ENCODE measurements around the gene ZNF587. TPM values are rescaled to one million over a fixed set of nuclear protein-coding genes. Genes with fewer than 3 reads are reported as not detected.
"Not testable (repeated sequence)": the region's sequence is repeated elsewhere in the genome, so short reads cannot be mapped to it uniquely, and the experiment has no call there.

ZNF587 gene
- total RNA-seq, 3 donors from 2014 or later = 51.9 to 80.7 (median 61.0) TPM

DNA sequence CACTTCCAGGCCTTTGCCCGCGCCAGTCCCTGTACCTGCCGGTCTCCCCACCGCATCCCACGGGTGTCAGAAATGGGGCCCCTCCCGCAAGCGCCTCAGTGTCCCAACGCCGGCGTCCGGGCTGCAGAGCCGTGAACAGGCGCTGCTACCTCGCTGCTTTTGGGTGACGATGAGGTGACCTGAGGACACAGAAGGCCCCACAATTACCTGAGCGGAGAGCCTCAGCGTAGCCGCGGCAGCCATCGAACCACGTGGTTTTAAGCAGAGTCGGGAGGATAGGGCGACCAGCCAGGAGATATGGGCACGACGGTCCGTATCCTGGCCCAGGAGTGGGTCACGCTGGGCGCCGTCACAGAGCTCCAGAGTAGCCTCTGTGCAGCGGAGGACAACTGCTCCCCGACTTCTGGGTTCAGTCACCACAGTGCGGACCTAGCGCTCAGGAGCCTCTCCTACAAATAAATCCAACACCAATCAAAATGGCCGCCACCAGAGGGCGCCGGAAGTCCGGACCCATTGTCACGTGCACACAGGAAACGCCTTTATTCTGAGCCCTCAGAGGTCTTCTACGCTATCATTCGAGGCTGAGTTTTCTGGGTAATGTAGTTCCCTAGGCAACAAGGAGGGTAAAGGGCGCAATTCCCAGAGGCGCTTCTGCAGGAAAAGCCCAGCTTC lies 39.0 kb downstream of the ZNF587 start, which contains the start of gene ZNF814:
Gene ZNF814, minus strand, starts transcription at position 478 of the 672 bp plus-strand sequence. Its CDS starts 235 bp downstream, at position 243.
- no peak for TF ChIP-seq CTCF (IDR thresholded peaks at IDR 0.05)
- Histone ChIP-seq H3K36me3 (ENCODE audit: low read depth) (no peaks in the 10 kb centered on the region), H3K9me3 (peaks cover 23% of the 10 kb centered on the region), H3K4me1 (ENCODE audit: low read depth) (peaks cover 16% of the 10 kb centered on the region), H3K4me3 (peak within 1 kb of the TSS; percentile 44)
- DNase-seq (peak; percentile 79 to 95 (median 91)), ATAC-seq (peak; percentile 93)
- intact Hi-C loops (cut with DNase I, micrococcal nuclease) = no loop called here

GRCh38 chr19:57890706-57891105 lies 41.0 kb downstream of the ZNF587 start:
- H3K36me3 ChIP-seq (ENCODE audit: low read depth); DNase-seq; H3K4me3 ChIP-seq; intact Hi-C loops (cut with DNase I, micrococcal nuclease); ATAC-seq: not testable (repeated sequence)
- Histone ChIP-seq H3K9me3 (peaks cover 13% of the 10 kb centered on the region), H3K4me1 (ENCODE audit: low read depth) (peaks cover 16% of the 10 kb centered on the region)

GRCh38 chr19:57900311-57900710 lies 50.7 kb downstream of the ZNF587 start:
- TF ChIP-seq CTCF (IDR thresholded peaks at IDR 0.05) = no peak
- Histone ChIP-seq H3K4me1 (ENCODE audit: low read depth) (no peaks in the 10 kb centered on the region), H3K36me3 (ENCODE audit: low read depth) (no peaks in the 10 kb centered on the region), H3K4me3 (no peak overlapping the region), H3K9me3 (no peaks in the 10 kb centered on the region)
- DNase-seq = no peak
- intact Hi-C loops (cut with DNase I, micrococcal nuclease) = no loop called here
- no peak for ATAC-seq

DNA sequence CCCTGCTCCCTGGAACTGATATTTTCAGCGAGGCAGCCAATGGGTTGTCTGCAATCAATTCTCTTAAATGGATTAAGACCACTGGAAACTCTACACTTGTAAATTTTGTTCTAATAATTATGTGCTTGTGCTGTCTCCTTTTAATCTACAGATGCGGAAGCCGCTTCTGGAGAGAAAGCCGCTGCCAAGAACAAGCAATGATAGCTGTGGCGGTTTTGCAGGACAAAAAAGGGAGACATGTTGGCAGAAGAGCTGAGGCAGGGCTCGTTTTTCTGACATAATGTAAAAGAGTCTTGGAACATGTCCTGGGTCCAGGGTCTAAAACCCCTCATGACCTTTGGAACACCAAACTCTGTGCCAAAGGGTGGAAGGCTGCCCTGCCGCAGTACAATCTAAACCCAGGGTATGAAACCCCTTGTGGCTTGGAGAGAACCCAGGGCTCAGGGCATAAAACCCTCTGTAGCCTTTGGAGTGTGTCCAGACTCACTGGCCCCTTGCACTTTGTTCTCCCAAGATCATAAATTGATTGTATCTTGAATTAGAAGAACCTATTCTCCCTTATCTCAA lies 54.0 kb downstream of the ZNF587 start:
- DNase-seq (peak in 2 of 3 donors; percentile 3 to 36), ATAC-seq (no peak)

GRCh38 chr19:57905258-57905657 lies 55.6 kb downstream of the ZNF587 start:
- no peaks in the 10 kb centered on the region for H3K4me1 ChIP-seq (ENCODE audit: low read depth)
- TF ChIP-seq CTCF (IDR thresholded peaks at IDR 0.05) = no peak
- ATAC-seq = no peak
- H3K9me3 ChIP-seq = peaks cover 17% of the 10 kb centered on the region
- intact Hi-C loops (cut with DNase I, micrococcal nuclease) = no loop called here
- no peak overlapping the region for H3K4me3 ChIP-seq
- peaks cover 4% of the 10 kb centered on the region for H3K36me3 ChIP-seq (ENCODE audit: low read depth)
- no peak for DNase-seq

More for the DNA sequence above, 54.0 kb downstream of the ZNF587 start:
- intact Hi-C loops (cut with DNase I, micrococcal nuclease) = no loop called here
- H3K4me3 ChIP-seq = no peak overlapping the region
- no peaks in the 10 kb centered on the region for H3K36me3 ChIP-seq (ENCODE audit: low read depth)
- no peaks in the 10 kb centered on the region for H3K4me1 ChIP-seq (ENCODE audit: low read depth)
- peaks cover 14% of the 10 kb centered on the region for H3K9me3 ChIP-seq
- no peak for TF ChIP-seq CTCF (IDR thresholded peaks at IDR 0.05)

- Histone ChIP-seq H3K4me3 (no peak overlapping the region), H3K9me3 (peaks cover 32% of the 10 kb centered on the region), H3K36me3 (ENCODE audit: low read depth) (peaks cover 13% of the 10 kb centered on the region), H3K4me1 (ENCODE audit: low read depth) (no peaks in the 10 kb centered on the region)
- TF ChIP-seq CTCF (IDR thresholded peaks at IDR 0.05) = no peak
- intact Hi-C loops (cut with DNase I, micrococcal nuclease) = no loop called here
- no peak for ATAC-seq
- no peak for DNase-seq
These were observed 57.7 kb downstream of the ZNF587 start for GRCh38 chr19:57907394-57907793.

All from mucosa of descending colon (tissue), 3 donors.